ENCODE measurements around the gene MLF2.

DNA sequence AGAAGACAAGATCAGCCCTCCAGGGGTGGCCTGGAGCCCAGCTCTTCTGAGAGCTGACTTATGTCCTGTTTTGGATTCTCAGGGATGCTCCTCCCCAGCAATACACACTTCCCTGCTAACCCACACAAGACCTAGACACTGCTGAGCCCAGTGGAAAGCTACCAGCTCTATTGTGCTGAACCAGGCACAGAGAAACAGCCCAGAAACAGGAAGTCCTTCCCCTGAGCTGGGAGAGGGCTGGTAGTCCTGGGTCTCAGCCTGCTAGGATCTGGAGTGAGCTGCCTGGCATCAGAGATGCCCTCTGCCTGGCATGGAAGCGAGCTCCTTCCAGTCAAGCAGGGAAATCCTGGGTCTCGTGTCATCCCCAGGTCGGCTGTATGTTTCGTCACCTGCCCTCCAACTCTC lies 18.2 kb upstream of the MLF2 start:
- TF ChIP-seq, protein P1, sequence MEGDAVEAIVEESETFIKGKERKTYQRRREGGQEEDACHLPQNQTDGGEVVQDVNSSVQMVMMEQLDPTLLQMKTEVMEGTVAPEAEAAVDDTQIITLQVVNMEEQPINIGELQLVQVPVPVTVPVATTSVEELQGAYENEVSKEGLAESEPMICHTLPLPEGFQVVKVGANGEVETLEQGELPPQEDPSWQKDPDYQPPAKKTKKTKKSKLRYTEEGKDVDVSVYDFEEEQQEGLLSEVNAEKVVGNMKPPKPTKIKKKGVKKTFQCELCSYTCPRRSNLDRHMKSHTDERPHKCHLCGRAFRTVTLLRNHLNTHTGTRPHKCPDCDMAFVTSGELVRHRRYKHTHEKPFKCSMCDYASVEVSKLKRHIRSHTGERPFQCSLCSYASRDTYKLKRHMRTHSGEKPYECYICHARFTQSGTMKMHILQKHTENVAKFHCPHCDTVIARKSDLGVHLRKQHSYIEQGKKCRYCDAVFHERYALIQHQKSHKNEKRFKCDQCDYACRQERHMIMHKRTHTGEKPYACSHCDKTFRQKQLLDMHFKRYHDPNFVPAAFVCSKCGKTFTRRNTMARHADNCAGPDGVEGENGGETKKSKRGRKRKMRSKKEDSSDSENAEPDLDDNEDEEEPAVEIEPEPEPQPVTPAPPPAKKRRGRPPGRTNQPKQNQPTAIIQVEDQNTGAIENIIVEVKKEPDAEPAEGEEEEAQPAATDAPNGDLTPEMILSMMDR (IDR thresholded peaks at IDR 0.05): no peak
- TF ChIP-seq POLR2A (IDR thresholded peaks at IDR 0.05): no peak

All from tibial nerve (tissue), 3 donors.